A673 (cell line): ENCODE measurements around the gene CHD9.

Source experiments
- CTCF ChIP-seq: fragments of 300-800, 200-600 bp; sonication (generic); conservative IDR thresholded peaks from 2 replicates; pipeline ENCODE4 v1.5.1; 2017; ENCODE audit warnings: low read depth, mild to moderate bottlenecking, antibody characterized with exemption, low read length, moderate library complexity, mixed read lengths
- EZH2 ChIP-seq: fragments of 200-600 bp; sonication (generic); IDR thresholded peaks from 2 replicates; pipeline ENCODE4 v1.6.1; 2017; ENCODE audit warnings: borderline replicate concordance, low read depth, mild to moderate bottlenecking, mixed read lengths, antibody characterized with exemption, low read length; ENCODE audit not compliant: poor library complexity, severe bottlenecking

- TF ChIP-seq CTCF, result peak; percentile 44
- no peak for TF ChIP-seq EZH2
Measured at GRCh38 chr16:53220585-53220984, 165.8 kb downstream of the CHD9 start.
